Small intestine (tissue), 7 donors: ENCODE data around the gene FARS2. TPM values are rescaled to one million over a fixed set of nuclear protein-coding genes. Genes with fewer than 3 reads are reported as not detected.

Experiments
- DNase-seq, 2 donors: peaks; one replicate each; pipeline versions ENCODE4 v3.0.0 to v3.0.0-alpha.2; 2013
- FAIRE-seq: peaks from 2 replicates; lab custom pipeline; 2012; peaks lifted over from hg19 to GRCh38; lab: Jason Lieb, UNC
- H3K27ac ChIP-seq, 3 donors: one replicate each; pipeline ENCODE4 v1.5.1; 2013; ENCODE audit warnings: low read length in 2 of 3, mild to moderate bottlenecking in 2 of 3, control low read depth in 1 of 3, inconsistent platforms in 1 of 3, low read depth in 1 of 3, moderate library complexity in 1 of 3
- H3K27me3 ChIP-seq, 3 donors: one replicate each; pipeline ENCODE4 v1.6.1; 2013; ENCODE audit warnings: low read length in 3 of 3, inconsistent platforms in 1 of 3; ENCODE audit not compliant: control insufficient read depth in 3 of 3, insufficient read depth in 3 of 3
- H3K36me3 ChIP-seq, 3 donors: one replicate each; pipeline ENCODE4 v1.6.1; 2013; ENCODE audit warnings: low read length in 3 of 3, inconsistent platforms in 1 of 3, low read depth in 1 of 3, mild to moderate bottlenecking in 1 of 3, moderate library complexity in 1 of 3; ENCODE audit not compliant: control insufficient read depth in 3 of 3, insufficient read depth in 2 of 3
- H3K4me1 ChIP-seq, 3 donors: one replicate each; pipeline ENCODE4 v1.6.1; 2013; ENCODE audit warnings: low read length in 2 of 3, inconsistent platforms in 1 of 3, low read depth in 1 of 3, mild to moderate bottlenecking in 1 of 3, moderate library complexity in 1 of 3; ENCODE audit not compliant: control insufficient read depth in 3 of 3, insufficient read depth in 2 of 3
- H3K4me3 ChIP-seq, 3 donors: one replicate each; pipeline ENCODE4 v1.5.1; 2013; ENCODE audit warnings: low read length in 3 of 3, control low read depth in 1 of 3, inconsistent platforms in 1 of 3, low read depth in 1 of 3, mild to moderate bottlenecking in 1 of 3, moderate library complexity in 1 of 3
- H3K9me3 ChIP-seq, 2 donors: one replicate each; pipeline ENCODE4 v1.6.1; 2013; ENCODE audit warnings: low read depth in 1 of 2, low read length in 1 of 2; ENCODE audit not compliant: control insufficient read depth in 2 of 2, insufficient read depth in 1 of 2
- WGBS, 3 donors: extraction: QIAGEN DNeasy Blood & Tissue Kit; methylation state at CpG; one replicate each; pipeline ENCODE4 v1.1.7; 2013; 5-methylcytosine and 5-hydroxymethylcytosine counted together
- polyA plus RNA-seq, 4 donors: library from polyadenylated mRNA; stranded (reverse) in 3 of 4; unstranded in 1 of 4; fragments of 200-250 nt in 3 of 4; fragments of 120-200 nt in 1 of 4; gene quantifications; one replicate each; pipeline versions ENCODE4 v1.2.1 to v1.2.3, GENCODE V29; 2013
- donor health status: healthy with polysubstance abuse.
- donor health status: control.
- donor health status: control.
- donor health status: Bipolar disorder and iron deficiency.
- donor health status: healthy.

The FARS2 gene
- polyA plus RNA-seq, 4 donors: 6.0 to 16.6 (median 11.8) TPM

DNA sequence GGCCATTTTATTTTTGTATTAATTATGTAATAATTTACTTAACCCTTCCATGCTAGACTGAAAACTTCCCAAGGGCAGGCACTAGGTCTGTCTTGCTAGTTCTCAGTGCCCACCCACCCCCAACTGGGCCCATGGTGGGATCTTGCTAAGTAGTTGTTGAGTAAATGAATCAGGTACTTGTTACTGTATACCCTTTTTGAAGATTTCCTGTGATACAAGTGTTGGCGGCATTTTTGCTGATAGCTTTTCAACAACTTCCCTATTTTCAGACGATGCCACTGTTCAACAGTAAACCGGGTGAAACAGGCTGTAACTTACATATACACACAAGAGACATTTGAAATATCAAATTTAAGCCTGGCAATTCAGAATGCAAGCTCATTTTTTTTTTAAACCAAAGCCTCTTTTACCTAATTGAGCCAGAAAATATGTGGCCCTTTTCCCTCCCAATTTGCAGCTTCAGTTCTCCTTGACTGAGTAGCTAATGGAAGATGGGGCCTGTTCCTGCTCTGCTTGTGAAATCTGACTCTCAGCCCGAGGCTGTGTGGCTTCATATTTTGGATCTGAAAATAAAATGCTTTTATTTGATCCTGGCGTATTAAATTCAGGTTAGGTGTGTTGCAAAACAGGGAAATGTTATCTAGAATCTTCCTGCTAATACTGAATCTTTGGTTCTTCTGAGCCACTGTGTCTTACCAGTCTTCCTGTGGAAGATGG lies 457.1 kb downstream of the FARS2 start:
- DNase-seq (no peak), FAIRE-seq (no peak)
- no peak overlapping the region for H3K27ac ChIP-seq
- no peak overlapping the region for H3K4me3 ChIP-seq
- 83 to 93% (median 83%) methylated on average over 5 of the region's 5 CpGs for WGBS, 3 donors
- H3K36me3 ChIP-seq: no peaks in the 10 kb centered on the region
- H3K9me3 ChIP-seq: peaks cover 0 to 13% of the 10 kb centered on the region in 2 donors
- no peaks in the 10 kb centered on the region for H3K4me1 ChIP-seq
- no peaks in the 10 kb centered on the region for H3K27me3 ChIP-seq

DNA sequence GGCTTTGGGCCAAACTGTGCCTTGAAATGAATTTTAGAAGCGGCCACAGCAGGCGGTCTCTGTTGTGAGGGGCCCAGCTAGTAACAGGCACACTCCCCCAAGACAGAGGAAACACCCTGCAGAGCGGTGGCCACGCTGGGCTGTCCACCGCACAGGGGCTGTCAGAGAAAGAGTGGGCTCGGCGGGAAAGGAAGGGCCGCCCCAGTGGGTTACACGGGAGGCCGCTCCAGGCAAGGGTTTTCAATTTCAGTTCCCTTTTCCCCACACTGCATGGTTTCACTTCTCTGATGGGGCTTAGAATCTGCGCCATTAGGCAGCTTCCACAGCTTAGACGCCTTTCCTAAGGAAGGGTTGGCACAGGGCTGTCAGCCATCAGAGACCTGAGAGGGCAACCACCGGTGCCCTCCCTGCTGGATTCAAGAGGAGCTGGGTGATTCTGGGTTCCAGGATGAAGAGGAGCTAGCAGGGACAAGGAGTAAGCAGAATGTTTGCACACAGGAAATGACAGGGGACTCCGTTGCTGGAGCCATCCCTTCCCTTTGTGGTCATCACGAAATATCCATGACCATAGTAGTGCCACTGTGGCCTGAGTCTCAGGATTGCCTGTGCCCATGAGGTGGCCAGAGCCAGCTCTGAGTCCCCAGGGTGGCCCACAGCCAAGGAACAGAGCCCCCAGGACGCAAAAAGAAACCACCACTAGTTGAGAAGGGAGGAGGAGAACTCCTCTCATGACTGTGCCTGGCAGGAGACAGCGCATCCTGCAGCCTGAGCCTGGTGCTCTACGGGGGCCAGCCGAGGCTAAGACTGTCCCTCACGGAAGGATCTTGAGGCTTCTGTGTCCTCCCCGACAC lies 462.8 kb downstream of the FARS2 start:
- H3K4me1 ChIP-seq: no peaks in the 10 kb centered on the region
- peak overlapping the region in 1 of 3 donors; percentile 59 for H3K27ac ChIP-seq
- no peak for DNase-seq
- H3K4me3 ChIP-seq: no peak overlapping the region
- FAIRE-seq: no peak
- H3K27me3 ChIP-seq: no peaks in the 10 kb centered on the region
- peaks cover 0 to 2% (median 0%) of the 10 kb centered on the region in 3 donors for H3K36me3 ChIP-seq
- H3K9me3 ChIP-seq: no peaks in the 10 kb centered on the region
- WGBS, 3 donors: 68 to 87% (median 84%) methylated on average over 21 of the region's 21 CpGs

GRCh38 chr6:5724911-5725310 lies 463.6 kb downstream of the FARS2 start:
- H3K27me3 ChIP-seq: no peaks in the 10 kb centered on the region
- H3K4me1 ChIP-seq: no peaks in the 10 kb centered on the region
- H3K27ac ChIP-seq: no peak overlapping the region
- 94 to 96% (median 95%) methylated on average over 10 of the region's 10 CpGs for WGBS, 3 donors
- DNase-seq (no peak), FAIRE-seq (no peak)
- no peak overlapping the region for H3K4me3 ChIP-seq
- no peaks in the 10 kb centered on the region for H3K9me3 ChIP-seq
- H3K36me3 ChIP-seq: peaks cover 0 to 2% (median 0%) of the 10 kb centered on the region in 3 donors

DNA sequence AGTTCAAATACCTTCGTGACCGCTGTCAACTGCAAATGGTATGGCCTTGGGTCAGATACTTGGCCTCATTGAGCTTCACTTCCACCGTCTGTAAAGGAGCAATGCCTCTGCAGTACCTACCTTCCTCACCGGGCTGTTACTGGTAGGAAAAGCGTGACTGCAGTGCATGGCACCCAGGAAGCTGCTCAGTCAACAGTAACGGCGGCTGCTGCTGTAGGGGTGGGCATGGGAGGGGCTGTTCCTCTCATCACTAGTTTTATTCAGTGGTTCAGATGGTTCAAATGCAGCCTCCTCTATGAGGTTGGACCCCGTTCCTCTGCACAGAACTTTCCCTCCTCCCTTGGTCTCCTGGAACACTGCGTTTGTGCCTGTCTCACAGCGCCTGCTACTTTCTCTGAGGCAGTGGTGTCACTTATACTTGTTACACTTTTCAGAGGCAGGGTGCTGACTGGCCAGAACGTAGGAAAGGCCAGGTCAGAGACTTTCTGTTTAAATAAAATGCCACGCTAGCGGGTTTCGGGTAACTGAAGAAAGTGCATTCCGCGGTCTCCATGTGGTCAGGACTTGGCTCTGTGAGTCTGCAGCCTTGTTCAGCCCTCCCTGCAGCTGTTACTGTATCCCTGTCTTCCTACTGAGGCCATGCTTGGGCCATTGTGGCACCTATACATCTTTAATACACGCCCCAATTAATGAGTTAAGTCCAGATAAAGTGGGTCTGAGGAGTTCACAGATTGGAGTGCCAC lies 465.8 kb downstream of the FARS2 start:
- no peaks in the 10 kb centered on the region for H3K9me3 ChIP-seq
- WGBS, 3 donors: 92 to 94% (median 94%) methylated on average over 17 of the region's 17 CpGs
- H3K36me3 ChIP-seq: peaks cover 0 to 2% (median 0%) of the 10 kb centered on the region in 3 donors
- no peaks in the 10 kb centered on the region for H3K4me1 ChIP-seq
- no peak overlapping the region for H3K4me3 ChIP-seq
- DNase-seq (no peak), FAIRE-seq (no peak)
- no peaks in the 10 kb centered on the region for H3K27me3 ChIP-seq
- H3K27ac ChIP-seq: no peak overlapping the region

GRCh38 chr6:5728351-5729079 lies 467.2 kb downstream of the FARS2 start:
- Histone ChIP-seq H3K4me1 (no peaks in the 10 kb centered on the region), H3K27ac (no peak overlapping the region), H3K4me3 (no peak overlapping the region), H3K27me3 (no peaks in the 10 kb centered on the region), H3K36me3 (peaks cover 0 to 2% (median 0%) of the 10 kb centered on the region in 3 donors), H3K9me3 (no peaks in the 10 kb centered on the region)
- DNase-seq: no peak
- FAIRE-seq: no peak
- 90 to 94% (median 91%) methylated on average over 16 of the region's 16 CpGs for WGBS, 3 donors

- Histone ChIP-seq H3K27ac (no peak overlapping the region), H3K36me3 (peaks cover 0 to 2% (median 0%) of the 10 kb centered on the region in 3 donors), H3K4me3 (no peak overlapping the region), H3K4me1 (no peaks in the 10 kb centered on the region), H3K27me3 (no peaks in the 10 kb centered on the region), H3K9me3 (no peaks in the 10 kb centered on the region)
- DNase-seq: no peak
- WGBS, 3 donors: 69 to 79% (median 75%) methylated on average over 8 of the region's 8 CpGs
- no peak for FAIRE-seq
Measured at GRCh38 chr6:5729080-5729434, 467.7 kb downstream of the FARS2 start.

GRCh38 chr6:5729813-5730517 lies 468.7 kb downstream of the FARS2 start:
- Histone ChIP-seq H3K4me3 (no peak overlapping the region), H3K27ac (no peak overlapping the region), H3K4me1 (no peaks in the 10 kb centered on the region), H3K36me3 (peaks cover 0 to 2% (median 0%) of the 10 kb centered on the region in 3 donors), H3K9me3 (no peaks in the 10 kb centered on the region), H3K27me3 (no peaks in the 10 kb centered on the region)
- 65 to 77% (median 66%) methylated on average over 4 of the region's 4 CpGs for WGBS, 3 donors
- FAIRE-seq: no peak
- no peak for DNase-seq
